ENCODE data around the gene ERI3. TPM values are rescaled to one million over a fixed set of nuclear protein-coding genes. Genes with fewer than 3 reads are reported as not detected.
"Not testable (repeated sequence)": the region's sequence is repeated elsewhere in the genome, so short reads cannot be mapped to it uniquely, and the experiment has no call there.

ERI3 gene
- polyA plus RNA-seq, 2 donors = 15.1 to 26.1 TPM

DNA sequence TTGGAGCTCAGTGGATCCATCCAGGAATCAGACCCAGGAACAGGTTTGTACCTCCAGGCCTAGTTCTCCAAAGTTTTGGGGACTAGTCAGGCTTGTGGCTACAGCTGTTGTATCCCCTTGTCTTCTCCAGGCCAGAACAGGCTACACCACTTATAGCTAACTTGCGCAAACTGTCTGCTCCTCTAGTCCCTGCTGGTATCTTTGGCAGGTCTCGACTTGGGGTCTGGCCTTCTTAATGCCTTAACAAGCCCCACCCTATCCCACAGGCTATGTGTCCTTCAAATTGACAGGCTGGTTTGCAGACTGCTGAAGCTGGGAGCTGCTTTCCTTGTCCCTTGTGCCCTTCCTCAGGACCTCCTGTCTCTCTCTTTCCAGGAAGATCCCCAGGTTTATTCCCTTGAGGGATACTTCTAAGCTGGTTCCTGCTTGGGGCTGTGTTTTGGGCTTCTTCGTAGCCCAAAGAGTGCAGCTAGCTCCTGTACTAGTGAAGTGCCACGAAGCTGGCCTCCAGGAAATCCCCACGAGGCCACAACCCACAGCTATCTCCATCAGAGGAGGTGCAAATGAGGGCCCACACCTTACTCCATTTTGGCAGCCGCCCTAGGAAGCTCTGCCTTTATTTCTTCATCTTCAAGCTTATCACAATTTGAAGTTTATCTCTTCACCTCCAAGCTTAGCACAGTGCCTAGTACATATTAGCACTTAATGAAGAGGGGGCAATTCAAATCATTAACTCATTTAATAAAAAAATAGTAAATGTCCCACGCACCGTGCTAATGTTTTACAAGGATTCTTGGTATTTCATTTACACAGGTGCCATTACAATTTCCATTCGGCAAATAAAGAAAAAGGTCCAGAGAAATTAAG, 142.5 kb downstream of the ERI3 start:
- peaks cover 4 to 11% of the 10 kb centered on the region in 2 donors for H3K4me1 ChIP-seq (ENCODE audit: control insufficient read depth in 2 of 2, insufficient read depth in 2 of 2, low read length in 1 of 2)
- peaks cover 0 to 6% of the 10 kb centered on the region in 2 donors for H3K36me3 ChIP-seq (ENCODE audit: control insufficient read depth in 2 of 2, insufficient read depth in 2 of 2, low read length in 1 of 2)
- peak overlapping the region; percentile 88 to 96 for H3K4me3 ChIP-seq (ENCODE audit: low read depth in 1 of 2, low read length in 2 of 2)
- WGBS, 2 donors = 35 to 41% methylated on average over 9 of the region's 9 CpGs
- H3K27ac ChIP-seq (ENCODE audit: low read depth in 2 of 2, low read length in 1 of 2) = peak overlapping the region in 1 of 2 donors; percentile 63
- no peaks in the 10 kb centered on the region for H3K27me3 ChIP-seq (ENCODE audit: control insufficient read depth in 1 of 2, insufficient read depth in 2 of 2, low read length in 2 of 2)
- no peaks in the 10 kb centered on the region for H3K9me3 ChIP-seq (ENCODE audit: control insufficient read depth in 2 of 2, insufficient read depth in 1 of 2, low read depth in 1 of 2, low read length in 1 of 2)

DNA sequence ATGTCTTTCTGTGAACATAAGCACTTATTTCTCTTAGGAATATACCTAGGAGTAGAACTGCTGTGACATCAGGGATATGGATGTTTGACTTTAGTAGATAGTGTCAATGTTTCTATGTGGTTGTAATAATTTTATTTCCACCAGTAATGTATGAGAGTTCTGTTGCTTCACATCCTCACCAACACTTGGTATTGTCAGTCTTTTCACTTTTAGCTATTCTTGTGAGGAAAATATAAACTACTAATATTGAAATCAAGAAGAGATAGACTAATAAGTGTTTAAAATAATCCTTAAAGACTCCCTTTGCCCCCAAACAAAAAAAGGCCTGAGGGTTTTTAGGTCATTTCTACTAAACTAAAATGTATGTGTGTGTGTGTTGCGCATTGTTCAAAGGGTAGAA, 144.5 kb downstream of the ERI3 start:
- 98 to 100% methylated on average over 1 of the region's 1 CpG for WGBS, 2 donors

DNA sequence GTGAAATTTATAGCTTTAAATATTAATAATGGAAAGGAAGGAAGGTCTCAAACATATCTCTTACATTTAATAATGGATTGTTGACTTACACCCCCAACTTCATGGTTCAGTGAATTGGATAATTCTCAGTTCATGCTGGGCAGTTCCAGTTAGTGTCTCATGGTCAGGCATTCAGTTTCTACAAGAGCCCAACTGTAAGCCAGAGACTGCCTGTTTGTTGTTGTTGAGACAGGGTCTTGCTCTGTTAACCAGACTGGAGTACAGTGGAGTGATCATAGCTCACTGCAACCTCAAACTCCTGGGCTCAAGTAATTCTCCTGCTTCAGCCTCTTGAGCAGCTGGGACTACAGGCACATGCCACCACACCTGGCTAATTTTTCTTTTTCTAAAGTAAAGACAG, 146.8 kb downstream of the ERI3 start:
- no peak overlapping the region for H3K27ac ChIP-seq (ENCODE audit: low read depth in 2 of 2, low read length in 1 of 2)
- H3K4me1 ChIP-seq (ENCODE audit: control insufficient read depth in 2 of 2, insufficient read depth in 2 of 2, low read length in 1 of 2) = peaks cover 2 to 5% of the 10 kb centered on the region in 2 donors
- no peaks in the 10 kb centered on the region for H3K9me3 ChIP-seq (ENCODE audit: control insufficient read depth in 2 of 2, insufficient read depth in 1 of 2, low read depth in 1 of 2, low read length in 1 of 2)
- no peak overlapping the region for H3K4me3 ChIP-seq (ENCODE audit: low read depth in 1 of 2, low read length in 2 of 2)
- H3K36me3 ChIP-seq (ENCODE audit: control insufficient read depth in 2 of 2, insufficient read depth in 2 of 2, low read length in 1 of 2) = no peaks in the 10 kb centered on the region
- no peaks in the 10 kb centered on the region for H3K27me3 ChIP-seq (ENCODE audit: control insufficient read depth in 1 of 2, insufficient read depth in 2 of 2, low read length in 2 of 2)

More for the DNA sequence above, 144.5 kb downstream of the ERI3 start:
- Histone ChIP-seq H3K27ac (ENCODE audit: low read depth in 2 of 2, low read length in 1 of 2) (no peak overlapping the region), H3K4me3 (ENCODE audit: low read depth in 1 of 2, low read length in 2 of 2) (no peak overlapping the region), H3K9me3 (ENCODE audit: control insufficient read depth in 2 of 2, insufficient read depth in 1 of 2, low read depth in 1 of 2, low read length in 1 of 2) (no peaks in the 10 kb centered on the region), H3K36me3 (ENCODE audit: control insufficient read depth in 2 of 2, insufficient read depth in 2 of 2, low read length in 1 of 2) (peaks cover 0 to 2% of the 10 kb centered on the region in 2 donors), H3K4me1 (ENCODE audit: control insufficient read depth in 2 of 2, insufficient read depth in 2 of 2, low read length in 1 of 2) (peaks cover 4 to 11% of the 10 kb centered on the region in 2 donors), H3K27me3 (ENCODE audit: control insufficient read depth in 1 of 2, insufficient read depth in 2 of 2, low read length in 2 of 2) (no peaks in the 10 kb centered on the region)

DNA sequence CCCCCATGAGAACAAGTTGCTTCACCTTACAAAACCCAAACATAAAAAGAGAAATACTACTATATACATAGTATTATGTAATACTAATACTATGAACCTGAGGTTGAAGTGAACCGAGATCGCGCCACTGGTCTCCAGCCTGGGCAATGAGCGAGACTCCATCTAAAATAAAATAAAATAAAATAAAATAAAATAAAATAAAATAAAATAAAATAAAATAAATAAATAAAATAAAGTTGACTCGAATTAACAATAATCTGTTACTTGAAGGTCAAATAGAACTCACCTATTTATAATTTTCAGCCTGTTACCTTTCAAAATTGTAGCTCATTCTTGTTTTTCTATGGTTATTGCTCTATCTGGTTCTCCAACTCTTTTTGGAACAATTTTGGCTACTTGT, 148.5 kb downstream of the ERI3 start:
- not testable (repeated sequence) for H3K27me3 ChIP-seq (ENCODE audit: control insufficient read depth in 1 of 2, insufficient read depth in 2 of 2, low read length in 2 of 2); H3K4me3 ChIP-seq (ENCODE audit: low read depth in 1 of 2, low read length in 2 of 2); H3K4me1 ChIP-seq (ENCODE audit: control insufficient read depth in 2 of 2, insufficient read depth in 2 of 2, low read length in 1 of 2); H3K9me3 ChIP-seq (ENCODE audit: control insufficient read depth in 2 of 2, insufficient read depth in 1 of 2, low read depth in 1 of 2, low read length in 1 of 2); H3K36me3 ChIP-seq (ENCODE audit: control insufficient read depth in 2 of 2, insufficient read depth in 2 of 2, low read length in 1 of 2); H3K27ac ChIP-seq (ENCODE audit: low read depth in 2 of 2, low read length in 1 of 2)
- 92% methylated on average over 5 of the region's 5 CpGs for WGBS, 2 donors

DNA sequence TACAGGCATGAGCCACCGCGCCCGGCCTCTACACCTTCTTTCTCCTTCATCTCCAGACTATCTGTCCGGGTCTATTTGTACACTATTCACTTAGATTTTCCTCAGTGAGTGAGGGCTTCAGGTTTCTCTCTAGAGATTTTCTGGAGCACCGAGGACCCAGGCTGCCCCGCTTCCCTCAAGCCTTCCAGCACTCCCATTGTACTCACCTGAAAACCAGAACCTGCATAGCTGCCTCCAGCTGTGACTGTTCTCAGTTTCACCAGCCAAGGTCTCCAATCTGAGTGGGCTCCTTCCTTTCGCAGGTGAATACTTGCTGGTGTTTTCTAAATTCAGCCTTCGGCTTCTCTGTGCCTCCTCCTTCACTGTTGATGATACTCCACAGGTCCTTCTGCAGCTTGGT, 154.7 kb downstream of the ERI3 start:
- H3K4me3 ChIP-seq (ENCODE audit: low read depth in 1 of 2, low read length in 2 of 2) = no peak overlapping the region
- H3K9me3 ChIP-seq (ENCODE audit: control insufficient read depth in 2 of 2, insufficient read depth in 1 of 2, low read depth in 1 of 2, low read length in 1 of 2) = no peaks in the 10 kb centered on the region
- 95 to 96% methylated on average over 8 of the region's 8 CpGs for whole genome bisulfite sequencing, 2 donors
- H3K36me3 ChIP-seq (ENCODE audit: control insufficient read depth in 2 of 2, insufficient read depth in 2 of 2, low read length in 1 of 2) = no peaks in the 10 kb centered on the region
- no peak overlapping the region for H3K27ac ChIP-seq (ENCODE audit: low read depth in 2 of 2, low read length in 1 of 2)
- no peaks in the 10 kb centered on the region for H3K4me1 ChIP-seq (ENCODE audit: control insufficient read depth in 2 of 2, insufficient read depth in 2 of 2, low read length in 1 of 2)
- H3K27me3 ChIP-seq (ENCODE audit: control insufficient read depth in 1 of 2, insufficient read depth in 2 of 2, low read length in 2 of 2) = no peaks in the 10 kb centered on the region

DNA sequence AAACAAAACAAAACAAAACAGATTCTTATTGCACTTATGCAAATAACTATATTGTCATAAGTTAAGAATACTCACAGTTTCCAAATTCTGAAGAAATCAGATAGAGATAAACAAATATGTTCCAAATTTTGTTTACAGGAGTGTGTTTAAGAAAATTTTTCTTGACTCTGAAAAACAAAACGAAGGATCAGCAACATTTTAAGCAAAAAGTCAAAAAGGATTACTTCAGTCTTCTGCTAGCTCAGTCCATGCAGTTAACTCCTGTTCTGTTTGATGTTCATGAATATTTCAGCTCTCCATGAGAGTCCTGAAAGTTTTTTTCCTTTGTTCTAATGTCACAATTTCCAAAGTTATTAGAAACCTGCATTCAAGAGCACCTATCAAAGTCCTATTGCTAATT, 180.4 kb downstream of the ERI3 start:
- Histone ChIP-seq H3K27ac (ENCODE audit: low read depth in 2 of 2, low read length in 1 of 2) (no peak overlapping the region), H3K4me3 (ENCODE audit: low read depth in 1 of 2, low read length in 2 of 2) (no peak overlapping the region), H3K27me3 (ENCODE audit: control insufficient read depth in 1 of 2, insufficient read depth in 2 of 2, low read length in 2 of 2) (no peaks in the 10 kb centered on the region), H3K4me1 (ENCODE audit: control insufficient read depth in 2 of 2, insufficient read depth in 2 of 2, low read length in 1 of 2) (no peaks in the 10 kb centered on the region), H3K36me3 (ENCODE audit: control insufficient read depth in 2 of 2, insufficient read depth in 2 of 2, low read length in 1 of 2) (no peaks in the 10 kb centered on the region), H3K9me3 (ENCODE audit: control insufficient read depth in 2 of 2, insufficient read depth in 1 of 2, low read depth in 1 of 2, low read length in 1 of 2) (peaks cover 0 to 2% of the 10 kb centered on the region in 2 donors)
- WGBS, 2 donors = 62 to 85% methylated on average over 1 of the region's 1 CpG

Other genes starting within 250 kb of the ERI3 start
- under 1 TPM; 0.02 to 0.14 TPM for gene KLF17, start 236.4 kb downstream of the ERI3 start, polyA plus RNA-seq
- gene KLF18, start 213.6 kb downstream of the ERI3 start, polyA plus RNA-seq = not detected
- gene DMAP1, start 141.8 kb downstream of the ERI3 start, polyA plus RNA-seq = 10 to 100 TPM; 21.8 to 27.8 TPM
- 10 to 100 TPM; 32.7 to 47.8 TPM for gene RNF220, start 50.0 kb upstream of the ERI3 start, polyA plus RNA-seq